Neuronal stem cell (in vitro differentiated cells): ENCODE measurements around the gene PRKN.

Experiments used
- DNase-seq: peaks from one replicate; pipeline ENCODE4 v3.0.0-alpha.2; 2013; ENCODE audit warnings: low spot score
- H2AFZ ChIP-seq: one replicate; pipeline ENCODE4 v1.6.1; 2013; ENCODE audit warnings: mild to moderate bottlenecking, low read length, inconsistent platforms
- H2AK5ac ChIP-seq: 2 replicates; pipeline ENCODE4 v1.6.1; 2013; ENCODE audit warnings: low read depth, mild to moderate bottlenecking, inconsistent platforms, low read length, moderate library complexity, mixed read lengths
- H2BK120ac ChIP-seq: 2 replicates; pipeline ENCODE4 v1.6.1; 2013; ENCODE audit warnings: low read depth, mild to moderate bottlenecking, inconsistent platforms, low read length, moderate library complexity, mixed read lengths
- H2BK12ac ChIP-seq: one replicate; pipeline ENCODE4 v1.6.1; 2013; ENCODE audit warnings: low read length, inconsistent platforms
- H2BK15ac ChIP-seq: 2 replicates; pipeline ENCODE4 v1.6.1; 2013; ENCODE audit warnings: mild to moderate bottlenecking, low read length, inconsistent platforms, mixed read lengths
- H2BK5ac ChIP-seq: one replicate; pipeline ENCODE4 v1.6.1; 2013; ENCODE audit warnings: inconsistent platforms, mild to moderate bottlenecking, low read length, moderate library complexity
- H3K14ac ChIP-seq: one replicate; pipeline ENCODE4 v1.6.1; 2013; ENCODE audit warnings: low read length, inconsistent platforms
- H3K18ac ChIP-seq: 2 replicates; pipeline ENCODE4 v1.6.1; 2013; ENCODE audit warnings: low read length, inconsistent platforms
- H3K23ac ChIP-seq: 2 replicates; pipeline ENCODE4 v1.6.1; 2013; ENCODE audit warnings: low read depth, mild to moderate bottlenecking, mixed read lengths, low read length, inconsistent platforms; ENCODE audit not compliant: poor library complexity
- H3K27ac ChIP-seq: replicated peaks from 3 replicates; pipeline ENCODE4 v1.5.1; 2013; ENCODE audit warnings: low read length, inconsistent platforms
- H3K27me3 ChIP-seq, 3 experiments: 2 replicates each; pipeline ENCODE4 v1.6.1; 2013; ENCODE audit warnings: low read length in 3 of 3, mild to moderate bottlenecking in 2 of 3, inconsistent platforms in 1 of 3, low read depth in 1 of 3, mixed read lengths in 1 of 3, moderate library complexity in 1 of 3; ENCODE audit not compliant: control insufficient read depth in 3 of 3, insufficient read depth in 3 of 3
- H3K36me3 ChIP-seq, 2 donors: replicated peaks in 1 of 2; 2 replicates each; pipeline ENCODE4 v1.6.1; 2013; ENCODE audit warnings: low read length in 2 of 2; ENCODE audit not compliant: control insufficient read depth in 2 of 2, insufficient read depth in 2 of 2
- H3K4ac ChIP-seq: 2 replicates; pipeline ENCODE4 v1.6.1; 2013; ENCODE audit warnings: inconsistent platforms, mild to moderate bottlenecking, low read length, moderate library complexity
- H3K4me1 ChIP-seq, 2 donors: 1 replicate in 1 of 2; 2 replicates in 1 of 2; pipeline ENCODE4 v1.6.1; 2013; ENCODE audit warnings: low read length in 2 of 2, low read depth in 1 of 2; ENCODE audit not compliant: control insufficient read depth in 2 of 2, insufficient read depth in 1 of 2
- H3K4me2 ChIP-seq: one replicate; pipeline ENCODE4 v1.6.1; 2013; ENCODE audit warnings: mild to moderate bottlenecking, low read length, inconsistent platforms; ENCODE audit not compliant: insufficient read depth, poor library complexity, severe bottlenecking
- H3K4me3 ChIP-seq, 2 donors: 2 replicates each; pipeline ENCODE4 v1.5.1; 2013; ENCODE audit warnings: low read length in 2 of 2, mild to moderate bottlenecking in 2 of 2, inconsistent platforms in 1 of 2, moderate library complexity in 1 of 2
- H3K79me1 ChIP-seq: one replicate; pipeline ENCODE4 v1.6.1; 2013; ENCODE audit warnings: low read depth, mild to moderate bottlenecking, inconsistent platforms, low read length, moderate library complexity
- H3K9ac ChIP-seq: one replicate; pipeline ENCODE4 v1.6.1; 2013; ENCODE audit warnings: mild to moderate bottlenecking, low read depth, low read length, inconsistent platforms; ENCODE audit not compliant: poor library complexity
- H3K9me3 ChIP-seq, 2 donors: replicated peaks in 1 of 2; 2 replicates each; pipeline versions ENCODE3 to v1.6.1; 2013; ENCODE audit warnings: low read length in 2 of 2, mild to moderate bottlenecking in 2 of 2, inconsistent platforms in 1 of 2, low read depth in 1 of 2, mixed read lengths in 1 of 2, moderate library complexity in 1 of 2; ENCODE audit not compliant: control insufficient read depth in 2 of 2, insufficient read depth in 1 of 2
- H4K8ac ChIP-seq: one replicate; pipeline ENCODE4 v1.6.1; 2013; ENCODE audit warnings: low read depth, mild to moderate bottlenecking, inconsistent platforms, low read length, moderate library complexity
- H4K91ac ChIP-seq: one replicate; pipeline ENCODE4 v1.6.1; 2013; ENCODE audit warnings: low read length, low read depth, mild to moderate bottlenecking, inconsistent platforms; ENCODE audit not compliant: poor library complexity
- WGBS, 2 donors: extraction: QIAGEN DNeasy Blood & Tissue Kit; methylation state at CpG; one replicate each; pipeline ENCODE4 v1.1.7; 2013; ENCODE audit warnings: missing lambda C conversion rate in 2 of 2, mixed read lengths in 1 of 2; ENCODE audit not compliant: insufficient read length in 2 of 2, insufficient replicate concordance in 1 of 2; ENCODE audit errors: extremely low coverage in 2 of 2; 5-methylcytosine and 5-hydroxymethylcytosine counted together

Gene PRKN

GRCh38 chr6:162770955-162771354, 43.4 kb upstream of the PRKN start:
- H2AFZ ChIP-seq = no peak overlapping the region
- no peak overlapping the region for H3K4ac ChIP-seq
- no peak overlapping the region for H3K18ac ChIP-seq
- H2BK12ac ChIP-seq = no peak overlapping the region
- H3K9ac ChIP-seq = no peak overlapping the region
- H3K23ac ChIP-seq = no peak overlapping the region
- WGBS, 2 donors = no CpG with 5 or more reads among the region's 1 CpG
- H3K14ac ChIP-seq = no peak overlapping the region
- peaks cover 3 to 11% of the 10 kb centered on the region in 2 donors for H3K4me1 ChIP-seq
- no peak overlapping the region for H3K27ac ChIP-seq
- H3K79me1 ChIP-seq = no peaks in the 10 kb centered on the region
- H2BK5ac ChIP-seq = no peak overlapping the region
- H3K36me3 ChIP-seq = no peaks in the 10 kb centered on the region
- DNase-seq = no peak
- no peak overlapping the region for H2BK120ac ChIP-seq
- H4K91ac ChIP-seq = no peak overlapping the region
- H3K4me3 ChIP-seq = no peak overlapping the region
- H2AK5ac ChIP-seq = no peak overlapping the region
- no peak overlapping the region for H4K8ac ChIP-seq
- H3K4me2 ChIP-seq = no peak overlapping the region
- no peaks in the 10 kb centered on the region for H3K9me3 ChIP-seq
- no peaks in the 10 kb centered on the region for H3K27me3 ChIP-seq
- H2BK15ac ChIP-seq = no peak overlapping the region

- peaks cover 3 to 11% of the 10 kb centered on the region in 2 donors for H3K4me1 ChIP-seq
- H3K9me3 ChIP-seq = no peaks in the 10 kb centered on the region
- H3K23ac ChIP-seq = no peak overlapping the region
- H3K27ac ChIP-seq = no peak overlapping the region
- H4K8ac ChIP-seq = no peak overlapping the region
- no peak overlapping the region for H3K4me3 ChIP-seq
- no peak overlapping the region for H3K4me2 ChIP-seq
- DNase-seq = no peak
- H2BK120ac ChIP-seq = no peak overlapping the region
- H3K36me3 ChIP-seq = no peaks in the 10 kb centered on the region
- H3K4ac ChIP-seq = no peak overlapping the region
- H3K79me1 ChIP-seq = no peaks in the 10 kb centered on the region
- H3K9ac ChIP-seq = no peak overlapping the region
- H3K18ac ChIP-seq = no peak overlapping the region
- no peak overlapping the region for H3K14ac ChIP-seq
- H2AK5ac ChIP-seq = no peak overlapping the region
- no peak overlapping the region for H2AFZ ChIP-seq
- no peak overlapping the region for H2BK5ac ChIP-seq
- H4K91ac ChIP-seq = no peak overlapping the region
- H3K27me3 ChIP-seq = no peaks in the 10 kb centered on the region
- no peak overlapping the region for H2BK15ac ChIP-seq
- H2BK12ac ChIP-seq = no peak overlapping the region
Observed at GRCh38 chr6:162770136-162770535, 42.6 kb upstream of the PRKN start.

- Histone ChIP-seq H4K91ac (no peak overlapping the region), H3K4me1 (no peaks in the 10 kb centered on the region), H3K23ac (no peak overlapping the region), H2BK120ac (no peak overlapping the region), H2BK12ac (no peak overlapping the region), H3K27ac (no peak overlapping the region), H3K27me3 (no peaks in the 10 kb centered on the region), H3K9me3 (peaks cover 0 to 5% of the 10 kb centered on the region in 2 donors), H3K36me3 (no peaks in the 10 kb centered on the region), H3K18ac (no peak overlapping the region), H4K8ac (no peak overlapping the region), H3K4ac (no peak overlapping the region), H2BK15ac (no peak overlapping the region), H2AK5ac (no peak overlapping the region), H3K4me2 (no peak overlapping the region), H3K14ac (no peak overlapping the region), H2AFZ (no peak overlapping the region), H3K79me1 (no peaks in the 10 kb centered on the region), H3K4me3 (no peak overlapping the region), H3K9ac (no peak overlapping the region), H2BK5ac (no peak overlapping the region)
- DNase-seq = no peak
Observed at GRCh38 chr6:162753775-162754174, 26.2 kb upstream of the PRKN start.

GRCh38 chr6:162751211-162751859, 23.8 kb upstream of the PRKN start:
- no peak overlapping the region for H4K8ac ChIP-seq
- no peak overlapping the region for H2AFZ ChIP-seq
- no peak overlapping the region for H2BK15ac ChIP-seq
- no peak overlapping the region for H2BK12ac ChIP-seq
- no peak overlapping the region for H3K14ac ChIP-seq
- DNase-seq = no peak
- no peak overlapping the region for H3K4ac ChIP-seq
- H3K9ac ChIP-seq = no peak overlapping the region
- peaks cover 0 to 5% of the 10 kb centered on the region in 2 donors for H3K9me3 ChIP-seq
- no peak overlapping the region for H4K91ac ChIP-seq
- H3K18ac ChIP-seq = no peak overlapping the region
- H3K4me3 ChIP-seq = no peak overlapping the region
- no peak overlapping the region for H2BK5ac ChIP-seq
- H2BK120ac ChIP-seq = no peak overlapping the region
- H3K27me3 ChIP-seq = no peaks in the 10 kb centered on the region
- H3K79me1 ChIP-seq = no peaks in the 10 kb centered on the region
- H3K4me2 ChIP-seq = no peak overlapping the region
- H3K23ac ChIP-seq = no peak overlapping the region
- H3K4me1 ChIP-seq = no peaks in the 10 kb centered on the region
- H3K27ac ChIP-seq = no peak overlapping the region
- no peak overlapping the region for H2AK5ac ChIP-seq
- no peaks in the 10 kb centered on the region for H3K36me3 ChIP-seq
